Sigmoid colon (tissue), 3 donors: Measurements from ENCODE around the gene SEC24D.

Experiments
- POLR2A ChIP-seq, 2 donors: fragments of 450-650 bp; IDR thresholded peaks; one replicate each; pipeline ENCODE4 v1.6.1; 2016; ENCODE audit warnings: antibody characterized with exemption in 2 of 2, mild to moderate bottlenecking in 2 of 2, moderate library complexity in 2 of 2
- TF ChIP-seq, protein P1 (sequence below), 4 experiments: fragments of 450-650 bp in 3 of 4; fragments of 200-600 bp in 1 of 4; IDR thresholded peaks; one replicate each; pipeline ENCODE4 v1.5.1; 2016 to 2019; ENCODE audit warnings: antibody characterized with exemption in 4 of 4, mild to moderate bottlenecking in 3 of 4, moderate library complexity in 2 of 4

DNA sequence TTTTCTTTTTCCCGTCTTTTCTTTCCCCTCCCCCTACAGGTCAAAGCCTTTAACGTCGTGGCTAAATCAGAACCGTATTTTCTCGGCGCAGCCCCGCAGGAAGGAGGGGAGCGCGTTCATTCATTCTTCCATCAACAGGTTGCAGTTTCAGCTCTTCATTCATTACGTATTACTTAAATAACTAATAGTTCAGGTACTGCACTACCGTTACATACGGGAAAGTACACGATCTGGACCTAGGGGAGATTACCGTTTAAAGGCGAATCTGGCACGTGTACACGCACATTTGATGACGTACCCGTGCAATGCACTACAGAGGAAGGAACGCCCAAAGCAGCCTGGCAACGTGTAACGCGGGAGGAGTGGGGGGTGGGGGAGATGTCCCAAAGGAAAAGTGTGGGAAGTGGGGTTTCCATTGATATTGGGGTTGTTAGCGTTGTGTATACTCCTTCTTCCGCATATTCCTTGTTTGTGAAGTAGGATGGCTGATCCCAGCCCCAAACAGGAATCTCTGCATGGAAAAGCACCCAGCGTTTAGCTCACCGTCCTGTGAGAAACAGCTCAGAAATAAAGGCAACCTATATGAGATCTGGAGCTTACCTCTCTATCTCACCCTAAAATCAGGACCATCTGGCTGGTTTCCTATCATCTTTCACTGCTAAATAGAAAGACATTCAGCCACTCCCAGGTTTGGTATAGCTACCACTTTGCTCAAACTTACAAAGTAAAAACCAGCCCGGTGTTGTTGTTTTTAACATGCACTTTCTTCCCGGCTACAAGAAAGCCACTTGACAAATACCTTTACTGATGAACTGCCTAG lies 585 bp upstream of the SEC24D start:
- no peak for TF ChIP-seq POLR2A (IDR thresholded peaks at IDR 0.05)
- TF ChIP-seq, protein P1, sequence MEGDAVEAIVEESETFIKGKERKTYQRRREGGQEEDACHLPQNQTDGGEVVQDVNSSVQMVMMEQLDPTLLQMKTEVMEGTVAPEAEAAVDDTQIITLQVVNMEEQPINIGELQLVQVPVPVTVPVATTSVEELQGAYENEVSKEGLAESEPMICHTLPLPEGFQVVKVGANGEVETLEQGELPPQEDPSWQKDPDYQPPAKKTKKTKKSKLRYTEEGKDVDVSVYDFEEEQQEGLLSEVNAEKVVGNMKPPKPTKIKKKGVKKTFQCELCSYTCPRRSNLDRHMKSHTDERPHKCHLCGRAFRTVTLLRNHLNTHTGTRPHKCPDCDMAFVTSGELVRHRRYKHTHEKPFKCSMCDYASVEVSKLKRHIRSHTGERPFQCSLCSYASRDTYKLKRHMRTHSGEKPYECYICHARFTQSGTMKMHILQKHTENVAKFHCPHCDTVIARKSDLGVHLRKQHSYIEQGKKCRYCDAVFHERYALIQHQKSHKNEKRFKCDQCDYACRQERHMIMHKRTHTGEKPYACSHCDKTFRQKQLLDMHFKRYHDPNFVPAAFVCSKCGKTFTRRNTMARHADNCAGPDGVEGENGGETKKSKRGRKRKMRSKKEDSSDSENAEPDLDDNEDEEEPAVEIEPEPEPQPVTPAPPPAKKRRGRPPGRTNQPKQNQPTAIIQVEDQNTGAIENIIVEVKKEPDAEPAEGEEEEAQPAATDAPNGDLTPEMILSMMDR (IDR thresholded peaks at IDR 0.05): no peak
